NCI-H1694 treated with DMSO at 0.1 percent for 48 hours (cell line): ENCODE results near the gene KIAA0930.
A peak's percentile ranks its signal among the peaks of the same experiment; 100 is the strongest.

Experiments used
- DNase-seq: peaks from one replicate; lab custom pipeline; 2025; lab: John Stamatoyannopoulos, UW

KIAA0930 gene

GRCh38 chr22:45237065-45237990 lies 3.4 kb downstream of the KIAA0930 start:
- DNase-seq = no peak

- no peak for DNase-seq
These were observed 4.8 kb downstream of the KIAA0930 start for GRCh38 chr22:45235851-45236342.

GRCh38 chr22:45235101-45235777 lies 5.5 kb downstream of the KIAA0930 start:
- no peak for DNase-seq

- no peak for DNase-seq
These were observed 6.9 kb downstream of the KIAA0930 start for GRCh38 chr22:45233827-45234226.

- DNase-seq = no peak
These were observed 7.3 kb downstream of the KIAA0930 start for GRCh38 chr22:45233386-45233785.

- DNase-seq = no peak
These were observed 9.4 kb downstream of the KIAA0930 start for GRCh38 chr22:45231293-45231692.

- no peak for DNase-seq
These were observed 10.5 kb downstream of the KIAA0930 start for GRCh38 chr22:45230026-45230721.

GRCh38 chr22:45229181-45229580 lies 11.5 kb downstream of the KIAA0930 start:
- DNase-seq = no peak

GRCh38 chr22:45228401-45228754 lies 12.3 kb downstream of the KIAA0930 start:
- no peak for DNase-seq

- no peak for DNase-seq
These were observed 12.9 kb downstream of the KIAA0930 start for GRCh38 chr22:45227645-45228400.

GRCh38 chr22:45226503-45227186 lies 14.0 kb downstream of the KIAA0930 start:
- DNase-seq = no peak

- DNase-seq = no peak
These were observed 14.8 kb downstream of the KIAA0930 start for GRCh38 chr22:45225732-45226502.

- no peak for DNase-seq
These were observed 15.5 kb downstream of the KIAA0930 start for GRCh38 chr22:45224988-45225731.

- DNase-seq = no peak
These were observed 16.4 kb downstream of the KIAA0930 start for GRCh38 chr22:45224331-45224730.

- DNase-seq = no peak
These were observed 17.2 kb downstream of the KIAA0930 start for GRCh38 chr22:45223304-45224117.

GRCh38 chr22:45221201-45221600 lies 19.5 kb downstream of the KIAA0930 start:
- no peak for DNase-seq

GRCh38 chr22:45218976-45219375 lies 21.7 kb downstream of the KIAA0930 start:
- peak; percentile 25 for DNase-seq

- no peak for DNase-seq
These were observed 22.9 kb downstream of the KIAA0930 start for GRCh38 chr22:45217806-45218205.

- DNase-seq = no peak
These were observed 23.3 kb downstream of the KIAA0930 start for GRCh38 chr22:45217345-45217744.
